Measurements from ENCODE around the gene STK32B.

DNA sequence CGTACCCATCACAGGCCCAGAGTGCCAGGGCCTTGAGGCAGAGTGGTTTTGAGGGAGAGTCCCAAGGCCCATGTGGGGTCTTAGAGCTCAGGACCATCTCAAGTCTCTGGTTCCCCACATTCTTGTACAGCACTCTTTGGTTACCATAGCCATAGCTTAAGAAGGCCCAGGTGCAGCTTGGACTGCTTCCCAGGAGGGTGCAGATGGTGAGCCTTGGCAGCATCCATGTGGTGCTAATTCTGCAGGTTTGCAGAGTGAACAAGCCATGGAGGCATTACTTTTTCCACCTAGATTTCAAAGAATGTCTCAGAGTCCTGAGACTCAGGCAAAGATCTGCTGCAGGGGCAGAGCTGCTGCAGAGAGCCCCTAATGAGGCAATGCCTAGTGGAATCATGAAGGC is 171.7 kb downstream of the STK32B start:
- no peak for TF ChIP-seq ZFX (IDR thresholded peaks at IDR 0.05; ENCODE audit: borderline replicate concordance)
- TF ChIP-seq, protein P1, sequence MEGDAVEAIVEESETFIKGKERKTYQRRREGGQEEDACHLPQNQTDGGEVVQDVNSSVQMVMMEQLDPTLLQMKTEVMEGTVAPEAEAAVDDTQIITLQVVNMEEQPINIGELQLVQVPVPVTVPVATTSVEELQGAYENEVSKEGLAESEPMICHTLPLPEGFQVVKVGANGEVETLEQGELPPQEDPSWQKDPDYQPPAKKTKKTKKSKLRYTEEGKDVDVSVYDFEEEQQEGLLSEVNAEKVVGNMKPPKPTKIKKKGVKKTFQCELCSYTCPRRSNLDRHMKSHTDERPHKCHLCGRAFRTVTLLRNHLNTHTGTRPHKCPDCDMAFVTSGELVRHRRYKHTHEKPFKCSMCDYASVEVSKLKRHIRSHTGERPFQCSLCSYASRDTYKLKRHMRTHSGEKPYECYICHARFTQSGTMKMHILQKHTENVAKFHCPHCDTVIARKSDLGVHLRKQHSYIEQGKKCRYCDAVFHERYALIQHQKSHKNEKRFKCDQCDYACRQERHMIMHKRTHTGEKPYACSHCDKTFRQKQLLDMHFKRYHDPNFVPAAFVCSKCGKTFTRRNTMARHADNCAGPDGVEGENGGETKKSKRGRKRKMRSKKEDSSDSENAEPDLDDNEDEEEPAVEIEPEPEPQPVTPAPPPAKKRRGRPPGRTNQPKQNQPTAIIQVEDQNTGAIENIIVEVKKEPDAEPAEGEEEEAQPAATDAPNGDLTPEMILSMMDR (IDR thresholded peaks at IDR 0.05) = no peak

All from 22Rv1 (cell line).